Ovary (tissue), 9 donors: ENCODE results near the gene PIGN. TPM values are rescaled to one million over a fixed set of nuclear protein-coding genes. Genes with fewer than 3 reads are reported as not detected.
"Not testable (repeated sequence)": the region's sequence is repeated elsewhere in the genome, so short reads cannot be mapped to it uniquely, and the experiment has no call there.

Experiments
- DNase-seq, 5 donors: peaks; one replicate each; pipeline ENCODE4 v3.0.0-alpha.2; 2019 to 2020
- H3K27ac ChIP-seq, 2 donors: fragments of 200-600 bp; one replicate each; pipeline versions ENCODE4 v1.5.1 to v1.8.0; 2019 to 2022
- H3K27me3 ChIP-seq: fragments of 200-600 bp; one replicate; pipeline ENCODE4 v1.8.0; 2022
- H3K36me3 ChIP-seq: fragments of 200-600 bp; sonication (generic); one replicate; pipeline ENCODE4 v1.5.1; 2019
- H3K4me1 ChIP-seq: one replicate; pipeline ENCODE4 v1.8.1; 2013; ENCODE audit warnings: mild to moderate bottlenecking, moderate library complexity; ENCODE audit not compliant: insufficient read depth
- H3K4me3 ChIP-seq: fragments of 200-600 bp; sonication (generic); one replicate; pipeline ENCODE4 v1.5.1; 2017
- H3K9me3 ChIP-seq, 2 donors: fragments of 200-600 bp in 1 of 2; sonication (generic) in 1 of 2; one replicate each; pipeline versions ENCODE4 v1.5.1 to v1.8.1; 2013 to 2019; ENCODE audit warnings: mild to moderate bottlenecking in 1 of 2, moderate library complexity in 1 of 2
- CTCF ChIP-seq, 3 donors: fragments of 450-650 bp in 2 of 3; fragments of 200-600 bp in 1 of 3; IDR thresholded peaks; one replicate each; pipeline versions ENCODE4 v1.5.1 to v1.8.0; 2016 to 2022; ENCODE audit warnings: antibody characterized with exemption in 3 of 3, mild to moderate bottlenecking in 1 of 3
- EP300 ChIP-seq: sonication (generic); formaldehyde crosslinking; IDR thresholded peaks from one replicate; pipeline ENCODE4 v1.6.1; 2017; ENCODE audit warnings: antibody characterized with exemption
- POLR2A ChIP-seq: fragments of 450-650 bp; IDR thresholded peaks from one replicate; pipeline ENCODE4 v1.6.1; 2017; ENCODE audit warnings: antibody characterized with exemption, mild to moderate bottlenecking, moderate library complexity
- WGBS, 3 donors: extraction: QIAGEN DNeasy Blood & Tissue Kit in 1 of 3; methylation state at CpG; one replicate each; pipeline versions ENCODE4 v1.1.5 to v1.1.7; 2013 to 2017; 5-methylcytosine and 5-hydroxymethylcytosine counted together
- intact Hi-C, 4 donors: fragments of 100-400 bp; cut with DNase I; formaldehyde crosslinking; loops; one replicate each; pipeline versions ENCODE4 v1.11.0 to v1.15.1; 2022 to 2023
- polyA plus RNA-seq, 2 donors: library from polyadenylated mRNA; stranded (reverse); fragments of 200-250 nt in 1 of 2; fragments of 350-450 nt in 1 of 2; fragmentation: Illumina TruSeq in 1 of 2; extraction: RNeasy Lipid Tissue Mini Kit (QIAGEN cat#74804) in 1 of 2; gene quantifications; one replicate each; pipeline ENCODE4 v1.2.3, GENCODE V29; 2013 to 2014
- total RNA-seq, 7 donors: library from RNA; depleted of rRNA in 2 of 7; stranded (reverse); fragments of >200 nt in 2 of 7; fragmentation: NEBNext Ultra II Directional in 3 of 7; extraction: Animal tissue kit (Norgen Biotek cat#: 25700) in 3 of 7; gene quantifications; one replicate each; pipeline versions ENCODE4 v1.1.0 to v1.2.4, GENCODE V29; 2016 to 2023
- donor health status: DM: no; HTN: no; CAD: no; lungs with moderate emphysema.
- donor health status: DM: no; HTN: no; CAD: no.
- donor health status: Bipolar disorder and iron deficiency.
- donor health status: DM: yes; HTN: yes; CAD: no.
- donor health status: DM: no; HTN: no; CAD: no.
- donor health status: DM: yes; HTN: yes; CAD: no.

The PIGN gene
- total and polyA plus RNA-seq, 9 donors, result 8.0 to 29.1 (median 25.6) TPM

GRCh38 chr18:62044490-62045000 lies 142.3 kb downstream of the PIGN start:
- Histone ChIP-seq H3K27me3 (no peaks in the 10 kb centered on the region), H3K4me3 (no peak overlapping the region), H3K9me3 (no peaks in the 10 kb centered on the region), H3K4me1 (no peaks in the 10 kb centered on the region), H3K27ac (no peak overlapping the region), H3K36me3 (no peaks in the 10 kb centered on the region)
- no peak for DNase-seq
- TF ChIP-seq CTCF (IDR thresholded peaks at IDR 0.05) (no peak), EP300 (no peak), POLR2A (no peak)
- intact Hi-C loops, result no loop called here
- WGBS, 3 donors, result 71 to 80% (median 79%) methylated on average over 2 of the region's 2 CpGs

DNA sequence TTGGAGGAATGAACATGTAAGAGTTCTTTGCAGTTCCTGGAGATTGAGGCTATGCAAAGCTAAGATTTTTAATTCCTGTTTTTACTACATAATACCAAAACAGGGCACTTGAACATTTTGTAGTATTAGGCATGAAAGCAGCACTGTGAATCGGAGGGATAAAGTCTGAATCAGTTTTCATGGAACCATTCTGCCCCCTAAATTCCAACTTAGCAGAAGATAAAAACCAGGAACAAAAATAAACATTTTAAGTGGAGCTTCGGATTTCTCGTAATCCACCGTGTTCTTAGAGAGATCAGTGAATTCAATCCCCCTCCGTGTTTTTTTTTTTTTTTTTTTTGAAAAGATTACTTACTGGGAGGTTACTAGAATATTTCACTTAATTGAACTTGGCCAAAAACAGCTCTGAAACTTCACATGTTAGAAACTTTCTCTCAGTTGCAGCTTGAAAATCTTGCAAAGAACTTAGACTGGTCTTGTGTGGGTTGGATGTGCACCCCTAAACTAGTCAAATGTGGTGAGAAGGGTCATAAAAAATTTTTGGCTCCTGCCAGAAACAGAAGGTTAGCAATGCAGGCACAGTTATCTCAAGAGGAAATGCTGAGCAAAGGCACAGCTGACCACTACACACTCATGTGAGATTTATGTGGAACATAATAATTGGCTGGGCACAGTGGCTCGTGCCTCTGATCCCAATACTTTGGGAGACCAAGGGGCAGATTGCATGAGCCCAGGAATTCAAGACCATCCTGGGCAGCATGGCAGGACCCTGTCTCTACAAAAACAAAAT lies 148.7 kb downstream of the PIGN start:
- Histone ChIP-seq H3K36me3 (no peaks in the 10 kb centered on the region), H3K9me3 (no peaks in the 10 kb centered on the region), H3K27ac (no peak overlapping the region), H3K4me3 (no peak overlapping the region), H3K4me1 (peaks cover 4% of the 10 kb centered on the region), H3K27me3 (no peaks in the 10 kb centered on the region)
- no peak for DNase-seq
- TF ChIP-seq EP300, result no peak
- no peak for TF ChIP-seq POLR2A
- TF ChIP-seq CTCF (IDR thresholded peaks at IDR 0.05), result peak in 1 of 3 donors; percentile 12
- intact Hi-C loops, result loop anchor here in 1 of 4 donors (5.0 to 10.0 kb wide), 2 partner anchors 143 to 456 kb away; partner anchors contain the start of gene RNF152
- WGBS, 3 donors, result 9 to 12% (median 9%) methylated on average over 6 of the region's 6 CpGs

GRCh38 chr18:62037012-62037742 lies 149.7 kb downstream of the PIGN start:
- 51 to 77% (median 67%) methylated on average over 11 of the region's 11 CpGs for WGBS, 3 donors
- no peaks in the 10 kb centered on the region for H3K36me3 ChIP-seq
- peaks cover 4% of the 10 kb centered on the region for H3K4me1 ChIP-seq
- peak in 4 of 5 donors; percentile 12 to 29 (median 16) for DNase-seq
- no peak overlapping the region for H3K27ac ChIP-seq
- intact Hi-C loops, result loop anchor here in 1 of 4 donors (5.0 to 10.0 kb wide), 2 partner anchors 142 to 455 kb away; partner anchors contain the start of gene RNF152
- H3K27me3 ChIP-seq, result no peaks in the 10 kb centered on the region
- no peak overlapping the region for H3K4me3 ChIP-seq
- no peak for TF ChIP-seq CTCF (IDR thresholded peaks at IDR 0.05)
- no peak for TF ChIP-seq POLR2A
- TF ChIP-seq EP300, result no peak
- H3K9me3 ChIP-seq, result no peaks in the 10 kb centered on the region

DNA sequence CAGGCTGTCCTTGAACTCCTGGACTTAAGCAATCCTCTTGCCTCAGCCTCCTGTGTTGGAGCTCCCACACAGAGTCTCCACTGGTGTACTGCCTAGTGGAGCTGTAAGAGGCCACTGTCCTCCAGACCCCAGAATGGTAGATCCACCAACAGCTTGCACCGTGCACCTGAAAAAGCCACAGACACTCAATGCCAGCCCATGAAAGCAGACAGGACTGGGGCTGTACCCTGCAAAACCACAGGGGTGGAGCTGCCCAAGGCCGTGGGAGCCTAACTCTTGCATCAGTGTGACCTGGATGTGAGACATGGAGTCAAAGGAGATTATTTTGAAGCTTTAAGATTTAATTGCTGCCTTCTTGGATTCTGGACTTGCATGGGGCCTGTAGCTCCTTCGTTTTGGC lies 152.6 kb downstream of the PIGN start:
- intact Hi-C loops, result loop anchor here in 1 of 4 donors (10.0 kb wide), 1 partner anchor 139 kb away; the partner anchor contains the start of gene RNF152
- DNase-seq, H3K4me1 ChIP-seq, H3K27me3 ChIP-seq, H3K4me3 ChIP-seq, H3K36me3 ChIP-seq, H3K27ac ChIP-seq, H3K9me3 ChIP-seq: not testable (repeated sequence)
- 93 to 96% (median 96%) methylated on average over 3 of the region's 3 CpGs for WGBS, 3 donors
